Measurements from ENCODE around the gene SYK.

SYK gene

GRCh38 chr9:90846770-90847419 is 45.3 kb downstream of the SYK start:
- Mint-ChIP-seq H3K27ac (ENCODE audit: low read depth) (no peak overlapping the region), H3K4me1 (no peaks in the 10 kb centered on the region), H3K4me3 (no peak overlapping the region), H3K9me3 (no peaks in the 10 kb centered on the region), H3K36me3 (ENCODE audit: insufficient read depth) (peaks cover 1% of the 10 kb centered on the region), H3K27me3 (peaks cover 30% of the 10 kb centered on the region)
- DNase-seq (ENCODE audit: low spot score in 2 of 2), result no peak
- no peak for ATAC-seq (replicated peaks; ENCODE audit: extremely low read depth, poor library complexity, severe bottlenecking)

- H3K27ac Mint-ChIP-seq (ENCODE audit: low read depth), result no peak overlapping the region
- peaks cover 1% of the 10 kb centered on the region for H3K36me3 Mint-ChIP-seq (ENCODE audit: insufficient read depth)
- ATAC-seq (replicated peaks; ENCODE audit: extremely low read depth, poor library complexity, severe bottlenecking) (no peak), DNase-seq (ENCODE audit: low spot score in 2 of 2) (no peak)
- H3K4me1 Mint-ChIP-seq, result no peaks in the 10 kb centered on the region
- H3K4me3 Mint-ChIP-seq, result no peak overlapping the region
- H3K9me3 Mint-ChIP-seq, result no peaks in the 10 kb centered on the region
- peaks cover 30% of the 10 kb centered on the region for H3K27me3 Mint-ChIP-seq
Observed at GRCh38 chr9:90847971-90848370, 46.4 kb downstream of the SYK start.

DNA sequence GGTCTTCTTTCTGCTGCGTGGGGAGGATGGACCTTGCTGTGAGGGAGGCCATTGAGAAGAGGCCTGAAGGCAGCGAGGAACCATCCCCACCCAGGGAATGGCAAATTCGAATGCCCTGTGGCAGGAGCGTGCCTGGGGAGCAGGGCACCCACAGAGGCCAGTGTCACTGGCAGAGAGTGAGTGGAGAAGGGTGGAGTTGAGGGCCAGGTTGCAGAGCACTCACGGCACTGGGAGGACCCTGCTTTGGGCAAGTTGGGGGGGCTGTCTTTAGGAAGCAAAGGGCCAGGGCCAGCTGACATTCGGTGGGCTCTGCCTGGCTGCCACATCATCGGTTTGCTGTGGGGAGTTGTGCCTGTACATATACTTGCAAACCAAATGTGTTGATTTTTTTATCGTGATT is 47.2 kb downstream of the SYK start:
- Mint-ChIP-seq H3K4me1 (no peaks in the 10 kb centered on the region), H3K36me3 (ENCODE audit: insufficient read depth) (peaks cover 1% of the 10 kb centered on the region), H3K27me3 (peaks cover 30% of the 10 kb centered on the region), H3K4me3 (no peak overlapping the region), H3K27ac (ENCODE audit: low read depth) (no peak overlapping the region), H3K9me3 (no peaks in the 10 kb centered on the region)
- ATAC-seq (replicated peaks; ENCODE audit: extremely low read depth, poor library complexity, severe bottlenecking) (no peak), DNase-seq (ENCODE audit: low spot score in 2 of 2) (no peak)

DNA sequence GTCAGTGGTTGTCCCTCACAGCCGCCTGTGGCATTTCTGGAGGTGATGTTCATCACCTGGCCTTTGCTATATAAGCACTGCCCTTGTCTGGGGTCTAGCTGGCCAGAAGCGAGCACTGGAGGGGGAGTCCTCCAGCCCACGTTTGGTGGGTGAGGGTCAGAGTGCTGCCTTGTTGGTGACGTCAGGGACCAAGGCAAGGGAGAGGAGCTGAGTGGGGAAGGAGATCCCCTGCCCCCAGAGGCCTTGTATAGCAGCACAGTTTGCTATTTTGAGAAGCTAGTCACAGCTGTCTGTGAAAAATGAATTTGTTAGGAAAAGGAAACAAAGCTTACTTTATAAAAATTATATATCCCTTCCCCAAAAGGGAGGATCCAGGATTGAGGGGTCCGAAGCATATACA is 49.8 kb downstream of the SYK start:
- no peaks in the 10 kb centered on the region for H3K4me1 Mint-ChIP-seq
- H3K27ac Mint-ChIP-seq (ENCODE audit: low read depth), result no peak overlapping the region
- DNase-seq (ENCODE audit: low spot score in 2 of 2), result no peak
- peaks cover 1% of the 10 kb centered on the region for H3K36me3 Mint-ChIP-seq (ENCODE audit: insufficient read depth)
- H3K9me3 Mint-ChIP-seq, result no peaks in the 10 kb centered on the region
- H3K27me3 Mint-ChIP-seq, result peaks cover 39% of the 10 kb centered on the region
- H3K4me3 Mint-ChIP-seq, result no peak overlapping the region
- ATAC-seq (replicated peaks; ENCODE audit: extremely low read depth, poor library complexity, severe bottlenecking), result no peak

- Mint-ChIP-seq H3K27me3 (peaks cover 31% of the 10 kb centered on the region), H3K27ac (ENCODE audit: low read depth) (no peak overlapping the region), H3K36me3 (ENCODE audit: insufficient read depth) (peaks cover 1% of the 10 kb centered on the region), H3K9me3 (no peaks in the 10 kb centered on the region), H3K4me3 (no peak overlapping the region), H3K4me1 (no peaks in the 10 kb centered on the region)
- DNase-seq (ENCODE audit: low spot score in 2 of 2) (no peak), ATAC-seq (replicated peaks; ENCODE audit: extremely low read depth, poor library complexity, severe bottlenecking) (no peak)
Observed at GRCh38 chr9:90853945-90854344, 52.3 kb downstream of the SYK start.

GRCh38 chr9:90854637-90855175 is 53.1 kb downstream of the SYK start:
- Mint-ChIP-seq H3K9me3 (no peaks in the 10 kb centered on the region), H3K27me3 (peaks cover 30% of the 10 kb centered on the region), H3K27ac (ENCODE audit: low read depth) (no peak overlapping the region), H3K4me3 (no peak overlapping the region), H3K36me3 (ENCODE audit: insufficient read depth) (peaks cover 4% of the 10 kb centered on the region), H3K4me1 (no peaks in the 10 kb centered on the region)
- DNase-seq (ENCODE audit: low spot score in 2 of 2) (no peak), ATAC-seq (replicated peaks; ENCODE audit: extremely low read depth, poor library complexity, severe bottlenecking) (no peak)

DNA sequence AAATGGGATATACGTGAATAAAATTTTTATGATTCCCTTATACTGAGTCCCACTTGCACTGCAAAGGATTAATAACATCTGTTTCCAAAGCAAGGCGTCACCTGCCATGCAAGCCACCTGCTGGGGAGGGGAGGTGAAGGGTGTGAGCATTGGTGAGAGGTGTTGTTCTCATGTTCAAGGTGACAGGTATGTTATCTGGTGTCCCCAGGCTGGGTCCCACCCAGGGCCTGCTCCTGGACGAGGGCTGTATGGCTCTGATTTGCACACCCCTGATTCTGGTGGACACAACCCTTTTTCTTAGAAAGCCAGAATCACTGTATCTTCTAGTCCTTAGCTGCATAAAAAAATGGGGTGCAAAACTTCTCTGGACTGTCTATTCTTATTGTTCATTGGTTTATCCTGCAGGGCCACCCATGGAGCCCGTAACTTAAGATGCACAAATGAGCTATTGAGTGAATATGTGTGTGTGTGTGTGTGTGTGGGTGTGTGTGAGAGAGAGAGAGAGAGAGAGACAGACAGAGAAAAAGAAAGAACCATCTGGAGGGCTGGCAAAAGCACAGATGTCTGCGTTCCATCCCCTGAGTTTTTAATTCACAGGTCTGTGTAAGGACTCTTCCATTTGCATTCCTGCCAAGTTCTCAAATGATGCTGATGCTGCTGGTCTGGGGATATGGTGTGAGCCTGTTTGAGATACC is 53.7 kb downstream of the SYK start:
- H3K27ac Mint-ChIP-seq (ENCODE audit: low read depth), result no peak overlapping the region

GRCh38 chr9:90857091-90857490 is 55.5 kb downstream of the SYK start:
- Mint-ChIP-seq H3K9me3 (no peaks in the 10 kb centered on the region), H3K36me3 (ENCODE audit: insufficient read depth) (peaks cover 3% of the 10 kb centered on the region), H3K4me3 (no peak overlapping the region), H3K27ac (ENCODE audit: low read depth) (no peak overlapping the region), H3K4me1 (no peaks in the 10 kb centered on the region), H3K27me3 (peaks cover 27% of the 10 kb centered on the region)
- DNase-seq (ENCODE audit: low spot score in 2 of 2) (no peak), ATAC-seq (replicated peaks; ENCODE audit: extremely low read depth, poor library complexity, severe bottlenecking) (no peak)

More for the DNA sequence above, 53.7 kb downstream of the SYK start:
- DNase-seq (ENCODE audit: low spot score in 2 of 2), result no peak
- peaks cover 3% of the 10 kb centered on the region for H3K36me3 Mint-ChIP-seq (ENCODE audit: insufficient read depth)
- H3K27me3 Mint-ChIP-seq, result peaks cover 27% of the 10 kb centered on the region
- no peaks in the 10 kb centered on the region for H3K4me1 Mint-ChIP-seq
- H3K9me3 Mint-ChIP-seq, result no peaks in the 10 kb centered on the region
- H3K4me3 Mint-ChIP-seq, result no peak overlapping the region
- ATAC-seq (replicated peaks; ENCODE audit: extremely low read depth, poor library complexity, severe bottlenecking), result no peak

DNA sequence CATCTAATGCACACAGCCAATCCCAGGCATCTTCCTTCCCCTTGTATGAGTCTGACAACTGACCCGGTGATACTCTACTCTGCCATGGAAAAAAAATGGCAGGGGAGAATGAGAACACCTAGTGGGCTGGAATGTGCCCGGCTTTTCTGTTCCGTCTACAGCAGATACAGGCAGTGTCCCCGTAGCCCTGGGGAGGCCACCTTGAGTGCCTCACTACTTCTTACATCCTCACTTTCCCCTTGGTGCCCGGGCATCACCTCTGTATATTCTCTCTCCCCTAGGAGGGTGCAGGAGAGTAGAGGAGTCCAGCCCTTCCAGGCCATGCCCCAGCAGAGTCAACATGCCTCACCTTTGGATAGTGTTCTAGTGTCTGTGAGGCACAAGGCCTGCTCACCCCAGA is 56.2 kb downstream of the SYK start:
- DNase-seq (ENCODE audit: low spot score in 2 of 2), result no peak
- Mint-ChIP-seq H3K27ac (ENCODE audit: low read depth) (no peak overlapping the region), H3K36me3 (ENCODE audit: insufficient read depth) (peaks cover 4% of the 10 kb centered on the region), H3K9me3 (no peaks in the 10 kb centered on the region), H3K4me1 (no peaks in the 10 kb centered on the region), H3K4me3 (no peak overlapping the region), H3K27me3 (peaks cover 27% of the 10 kb centered on the region)
- no peak for ATAC-seq (replicated peaks; ENCODE audit: extremely low read depth, poor library complexity, severe bottlenecking)

DNA sequence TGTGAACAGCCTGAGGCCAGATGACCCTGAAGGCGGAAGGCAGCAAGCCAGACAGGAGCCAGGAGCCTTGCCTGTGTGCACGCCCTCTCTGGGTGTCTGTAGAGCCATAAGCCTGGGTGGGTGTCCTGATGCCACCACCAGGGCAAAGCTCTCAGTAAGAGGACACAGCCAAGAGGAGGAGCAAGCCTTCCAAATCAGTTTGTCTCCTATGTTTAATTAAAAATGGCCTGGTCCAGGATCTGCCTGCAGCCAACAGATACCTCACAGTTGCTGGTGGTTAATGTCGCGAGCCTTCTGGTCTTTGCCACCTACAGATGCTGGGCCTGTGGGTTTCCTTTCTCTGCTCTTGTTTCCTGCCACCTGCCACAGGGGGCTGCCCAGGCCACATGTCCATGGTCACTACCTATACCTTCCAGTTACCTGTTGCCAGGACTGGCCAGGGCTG is 56.9 kb downstream of the SYK start:
- peaks cover 4% of the 10 kb centered on the region for H3K36me3 Mint-ChIP-seq (ENCODE audit: insufficient read depth)
- no peak for ATAC-seq (replicated peaks; ENCODE audit: extremely low read depth, poor library complexity, severe bottlenecking)
- H3K27ac Mint-ChIP-seq (ENCODE audit: low read depth), result no peak overlapping the region
- H3K4me1 Mint-ChIP-seq, result no peaks in the 10 kb centered on the region
- DNase-seq (ENCODE audit: low spot score in 2 of 2), result no peak
- no peak overlapping the region for H3K4me3 Mint-ChIP-seq
- no peaks in the 10 kb centered on the region for H3K9me3 Mint-ChIP-seq
- H3K27me3 Mint-ChIP-seq, result peaks cover 27% of the 10 kb centered on the region

DNA sequence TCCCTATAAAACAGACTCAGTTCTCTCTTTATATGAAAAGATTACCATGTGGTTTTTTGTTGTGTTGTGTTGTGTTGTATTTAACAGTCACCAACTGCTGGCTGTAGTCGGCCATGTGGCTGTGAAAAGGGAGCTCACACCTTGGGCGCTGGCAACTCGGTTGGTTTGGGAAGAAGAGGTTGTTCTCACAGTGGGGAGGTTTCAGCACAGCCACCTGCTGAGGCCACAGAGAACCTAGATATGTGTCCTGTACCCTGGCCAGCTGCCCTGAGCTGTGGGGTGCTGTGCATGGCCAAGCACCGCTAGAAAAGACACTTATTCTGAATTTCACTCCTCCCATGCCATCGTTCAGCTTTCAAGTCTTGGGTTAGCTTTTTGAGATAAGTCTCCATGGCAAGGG is 58.8 kb downstream of the SYK start:
- no peak for ATAC-seq (replicated peaks; ENCODE audit: extremely low read depth, poor library complexity, severe bottlenecking)
- peaks cover 6% of the 10 kb centered on the region for H3K36me3 Mint-ChIP-seq (ENCODE audit: insufficient read depth)
- no peak overlapping the region for H3K27ac Mint-ChIP-seq (ENCODE audit: low read depth)
- DNase-seq (ENCODE audit: low spot score in 2 of 2), result no peak
- peaks cover 6% of the 10 kb centered on the region for H3K4me1 Mint-ChIP-seq
- H3K9me3 Mint-ChIP-seq, result no peaks in the 10 kb centered on the region
- H3K27me3 Mint-ChIP-seq, result peaks cover 18% of the 10 kb centered on the region
- no peak overlapping the region for H3K4me3 Mint-ChIP-seq

DNA sequence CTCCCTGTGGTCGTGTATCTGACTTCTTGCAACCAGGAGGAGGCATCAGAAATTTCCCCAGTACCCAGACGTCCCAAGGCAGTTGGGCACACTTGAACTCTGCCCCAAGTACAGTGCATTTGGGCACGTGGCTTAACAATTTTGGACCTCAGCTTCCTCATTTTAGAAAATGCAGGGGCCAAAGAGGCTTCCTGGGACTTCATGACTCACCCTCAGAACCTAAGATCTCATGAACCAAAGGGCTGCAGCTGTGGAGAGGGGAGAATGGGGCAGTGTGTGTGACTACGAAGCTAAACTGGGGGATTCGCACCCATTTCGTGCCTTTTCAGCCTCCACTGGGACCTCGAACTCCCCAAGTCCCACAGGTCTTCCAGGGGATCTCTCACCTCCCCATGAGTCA is 59.2 kb downstream of the SYK start:
- no peak for ATAC-seq (replicated peaks; ENCODE audit: extremely low read depth, poor library complexity, severe bottlenecking)
- DNase-seq (ENCODE audit: low spot score in 2 of 2), result no peak
- Mint-ChIP-seq H3K27me3 (peaks cover 18% of the 10 kb centered on the region), H3K36me3 (ENCODE audit: insufficient read depth) (peaks cover 7% of the 10 kb centered on the region), H3K4me3 (no peak overlapping the region), H3K9me3 (no peaks in the 10 kb centered on the region), H3K4me1 (peaks cover 6% of the 10 kb centered on the region), H3K27ac (ENCODE audit: low read depth) (no peak overlapping the region)

GRCh38 chr9:90861380-90861779 is 59.8 kb downstream of the SYK start:
- DNase-seq (ENCODE audit: low spot score in 2 of 2) (no peak), ATAC-seq (replicated peaks; ENCODE audit: extremely low read depth, poor library complexity, severe bottlenecking) (no peak)
- H3K4me3 Mint-ChIP-seq, result no peak overlapping the region
- H3K36me3 Mint-ChIP-seq (ENCODE audit: insufficient read depth), result peaks cover 7% of the 10 kb centered on the region
- peaks cover 6% of the 10 kb centered on the region for H3K4me1 Mint-ChIP-seq
- no peaks in the 10 kb centered on the region for H3K9me3 Mint-ChIP-seq
- peaks cover 18% of the 10 kb centered on the region for H3K27me3 Mint-ChIP-seq
- no peak overlapping the region for H3K27ac Mint-ChIP-seq (ENCODE audit: low read depth)

Data from central memory CD8-positive, alpha-beta T cell (primary cell).